Upper lobe of right lung (tissue), 1 donor: Measurements from ENCODE around the gene ADARB1. TPM values are rescaled to one million over a fixed set of nuclear protein-coding genes. Genes with fewer than 3 reads are reported as not detected.

Experiments
- ATAC-seq: fragments of 200-7000 bp; cut with Tn5 transposase; one replicate; pipeline ENCODE4 v1.9.1; 2020; ENCODE audit warnings: mild to moderate bottlenecking, moderate library complexity
- DNase-seq: peaks from one replicate; pipeline ENCODE4 v3.0.0-alpha.2; 2020
- H3K27ac ChIP-seq: fragments of 200-600 bp; one replicate; pipeline ENCODE4 v1.8.0; 2022
- H3K27me3 ChIP-seq: fragments of 200-600 bp; one replicate; pipeline ENCODE4 v1.8.0; 2022; ENCODE audit warnings: mild to moderate bottlenecking
- H3K36me3 ChIP-seq: fragments of 200-600 bp; one replicate; pipeline ENCODE4 v1.8.0; 2022
- H3K4me1 ChIP-seq: fragments of 200-600 bp; one replicate; pipeline ENCODE4 v1.8.0; 2022
- H3K4me3 ChIP-seq: fragments of 200-600 bp; one replicate; pipeline ENCODE4 v1.8.0; 2022; ENCODE audit warnings: mild to moderate bottlenecking
- H3K9me3 ChIP-seq: fragments of 200-600 bp; one replicate; pipeline ENCODE4 v1.8.0; 2022
- CTCF ChIP-seq: fragments of 200-600 bp; IDR thresholded peaks from one replicate; pipeline ENCODE4 v1.8.0; 2022; ENCODE audit warnings: antibody characterized with exemption
- intact Hi-C: fragments of 100-400 bp; cut with DNase I; formaldehyde crosslinking; loops from one replicate; pipeline ENCODE4 v1.11.0; 2022
- total RNA-seq: library from RNA; stranded (reverse); fragmentation: NEBNext Ultra II Directional; extraction: Animal tissue kit (Norgen Biotek cat#: 25700); gene quantifications from one replicate; pipeline ENCODE4 v1.2.1, GENCODE V29; 2021
- donor health status: DM: no; HTN: yes; CAD: no; lungs with severe emphysema.

The ADARB1 gene
- total RNA-seq, 1 donor from 2014 or later = 73.6 TPM

GRCh38 chr21:45228171-45228641 lies 153.8 kb downstream of the ADARB1 start:
- no peak for TF ChIP-seq CTCF
- intact Hi-C loops = no loop called here

GRCh38 chr21:45228656-45229240 lies 154.4 kb downstream of the ADARB1 start:
- Histone ChIP-seq H3K4me3 (no peak overlapping the region), H3K36me3 (peaks cover 1% of the 10 kb centered on the region), H3K27ac (no peak overlapping the region), H3K27me3 (no peaks in the 10 kb centered on the region), H3K4me1 (peaks cover 5% of the 10 kb centered on the region), H3K9me3 (no peaks in the 10 kb centered on the region)
- peak; percentile 6 for ATAC-seq
- TF ChIP-seq CTCF = no peak
- DNase-seq = no peak
- intact Hi-C loops = no loop called here

More at GRCh38 chr21:45228171-45228641, 153.8 kb downstream of the ADARB1 start:
- H3K27me3 ChIP-seq = no peaks in the 10 kb centered on the region
- peaks cover 6% of the 10 kb centered on the region for H3K36me3 ChIP-seq
- no peaks in the 10 kb centered on the region for H3K9me3 ChIP-seq
- H3K4me1 ChIP-seq = peaks cover 5% of the 10 kb centered on the region
- no peak overlapping the region for H3K4me3 ChIP-seq
- H3K27ac ChIP-seq = no peak overlapping the region
- DNase-seq (no peak), ATAC-seq (peak; percentile 42)

- Histone ChIP-seq H3K36me3 (no peaks in the 10 kb centered on the region), H3K27ac (no peak overlapping the region), H3K4me3 (no peak overlapping the region), H3K27me3 (no peaks in the 10 kb centered on the region), H3K9me3 (no peaks in the 10 kb centered on the region), H3K4me1 (peaks cover 5% of the 10 kb centered on the region)
- DNase-seq (no peak), ATAC-seq (no peak)
- no peak for TF ChIP-seq CTCF
- intact Hi-C loops = no loop called here
Observed at GRCh38 chr21:45231705-45232104, 157.3 kb downstream of the ADARB1 start.

GRCh38 chr21:45234127-45234526 lies 159.7 kb downstream of the ADARB1 start:
- H3K36me3 ChIP-seq = no peaks in the 10 kb centered on the region
- H3K27me3 ChIP-seq = no peaks in the 10 kb centered on the region
- H3K4me1 ChIP-seq = no peaks in the 10 kb centered on the region
- no peaks in the 10 kb centered on the region for H3K9me3 ChIP-seq
- TF ChIP-seq CTCF = no peak
- intact Hi-C loops = no loop called here
- no peak for ATAC-seq
- DNase-seq = no peak
- H3K4me3 ChIP-seq = no peak overlapping the region
- H3K27ac ChIP-seq = no peak overlapping the region

GRCh38 chr21:45234965-45235364 lies 160.6 kb downstream of the ADARB1 start:
- Histone ChIP-seq H3K36me3 (no peaks in the 10 kb centered on the region), H3K9me3 (no peaks in the 10 kb centered on the region), H3K27me3 (no peaks in the 10 kb centered on the region), H3K4me1 (no peaks in the 10 kb centered on the region), H3K27ac (no peak overlapping the region), H3K4me3 (no peak overlapping the region)
- intact Hi-C loops = no loop called here
- DNase-seq (no peak), ATAC-seq (no peak)
- TF ChIP-seq CTCF = no peak

- ATAC-seq (no peak), DNase-seq (no peak)
- Histone ChIP-seq H3K27me3 (no peaks in the 10 kb centered on the region), H3K4me1 (no peaks in the 10 kb centered on the region), H3K4me3 (no peak overlapping the region), H3K27ac (no peak overlapping the region), H3K36me3 (no peaks in the 10 kb centered on the region), H3K9me3 (no peaks in the 10 kb centered on the region)
- intact Hi-C loops = no loop called here
- TF ChIP-seq CTCF = no peak
Observed at GRCh38 chr21:45235488-45235887, 161.1 kb downstream of the ADARB1 start.
